ENCODE results near the gene ADAMTS6.

DNA sequence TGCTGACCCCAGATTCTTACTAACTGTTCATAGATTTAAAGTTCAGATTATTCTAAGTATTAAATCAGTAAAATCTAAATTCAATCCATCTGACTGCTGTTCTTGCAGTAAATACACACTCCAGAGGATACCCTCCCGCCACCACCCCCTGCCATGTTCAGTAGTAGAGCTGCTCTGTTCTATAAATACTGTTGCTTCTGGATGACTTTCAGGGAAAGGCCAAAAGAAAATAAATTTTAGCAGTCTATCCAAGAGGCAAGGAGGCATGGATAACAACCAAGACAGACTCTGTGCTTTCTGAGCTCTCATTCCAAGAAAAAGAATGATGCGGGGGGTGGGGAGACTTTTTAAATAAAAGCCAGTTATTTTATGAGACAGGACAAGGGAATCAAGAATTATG, 115.1 kb downstream of the ADAMTS6 start:
- TF ChIP-seq, protein P1, sequence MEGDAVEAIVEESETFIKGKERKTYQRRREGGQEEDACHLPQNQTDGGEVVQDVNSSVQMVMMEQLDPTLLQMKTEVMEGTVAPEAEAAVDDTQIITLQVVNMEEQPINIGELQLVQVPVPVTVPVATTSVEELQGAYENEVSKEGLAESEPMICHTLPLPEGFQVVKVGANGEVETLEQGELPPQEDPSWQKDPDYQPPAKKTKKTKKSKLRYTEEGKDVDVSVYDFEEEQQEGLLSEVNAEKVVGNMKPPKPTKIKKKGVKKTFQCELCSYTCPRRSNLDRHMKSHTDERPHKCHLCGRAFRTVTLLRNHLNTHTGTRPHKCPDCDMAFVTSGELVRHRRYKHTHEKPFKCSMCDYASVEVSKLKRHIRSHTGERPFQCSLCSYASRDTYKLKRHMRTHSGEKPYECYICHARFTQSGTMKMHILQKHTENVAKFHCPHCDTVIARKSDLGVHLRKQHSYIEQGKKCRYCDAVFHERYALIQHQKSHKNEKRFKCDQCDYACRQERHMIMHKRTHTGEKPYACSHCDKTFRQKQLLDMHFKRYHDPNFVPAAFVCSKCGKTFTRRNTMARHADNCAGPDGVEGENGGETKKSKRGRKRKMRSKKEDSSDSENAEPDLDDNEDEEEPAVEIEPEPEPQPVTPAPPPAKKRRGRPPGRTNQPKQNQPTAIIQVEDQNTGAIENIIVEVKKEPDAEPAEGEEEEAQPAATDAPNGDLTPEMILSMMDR (IDR thresholded peaks at IDR 0.05) = no peak
- no peak for TF ChIP-seq POLR2A (IDR thresholded peaks at IDR 0.05)

Data from uterus (tissue), 2 donors.